AG09309 (cell line): Measurements from ENCODE around the gene IL4I1.

ENCODE experiments used
- DNase-seq: peaks from one replicate; pipeline ENCODE4 v3.0.0-alpha.2; 2010; ENCODE audit warnings: low read depth
- H3K4me3 ChIP-seq: 2 replicates; pipeline ENCODE4 v1.5.1; 2011; ENCODE audit warnings: mild to moderate bottlenecking, low read depth, low read length, moderate library complexity; ENCODE audit not compliant: control insufficient read depth
- TF ChIP-seq, protein P1 (sequence below): IDR thresholded peaks from 2 replicates; pipeline ENCODE4 v1.5.1; 2011; ENCODE audit warnings: mild to moderate bottlenecking, low read depth, low read length, inconsistent platforms; ENCODE audit not compliant: insufficient read depth, control insufficient read depth; ENCODE audit errors: missing control alignments

The IL4I1 gene

GRCh38 chr19:49916839-49917733 is 20.4 kb upstream of the IL4I1 start:
- DNase-seq: no peak
- TF ChIP-seq, protein P1, sequence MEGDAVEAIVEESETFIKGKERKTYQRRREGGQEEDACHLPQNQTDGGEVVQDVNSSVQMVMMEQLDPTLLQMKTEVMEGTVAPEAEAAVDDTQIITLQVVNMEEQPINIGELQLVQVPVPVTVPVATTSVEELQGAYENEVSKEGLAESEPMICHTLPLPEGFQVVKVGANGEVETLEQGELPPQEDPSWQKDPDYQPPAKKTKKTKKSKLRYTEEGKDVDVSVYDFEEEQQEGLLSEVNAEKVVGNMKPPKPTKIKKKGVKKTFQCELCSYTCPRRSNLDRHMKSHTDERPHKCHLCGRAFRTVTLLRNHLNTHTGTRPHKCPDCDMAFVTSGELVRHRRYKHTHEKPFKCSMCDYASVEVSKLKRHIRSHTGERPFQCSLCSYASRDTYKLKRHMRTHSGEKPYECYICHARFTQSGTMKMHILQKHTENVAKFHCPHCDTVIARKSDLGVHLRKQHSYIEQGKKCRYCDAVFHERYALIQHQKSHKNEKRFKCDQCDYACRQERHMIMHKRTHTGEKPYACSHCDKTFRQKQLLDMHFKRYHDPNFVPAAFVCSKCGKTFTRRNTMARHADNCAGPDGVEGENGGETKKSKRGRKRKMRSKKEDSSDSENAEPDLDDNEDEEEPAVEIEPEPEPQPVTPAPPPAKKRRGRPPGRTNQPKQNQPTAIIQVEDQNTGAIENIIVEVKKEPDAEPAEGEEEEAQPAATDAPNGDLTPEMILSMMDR: no peak
- H3K4me3 ChIP-seq: no peak overlapping the region

- TF ChIP-seq, protein P1: no peak
- no peak overlapping the region for H3K4me3 ChIP-seq
- no peak for DNase-seq
These were observed 18.6 kb upstream of the IL4I1 start for GRCh38 chr19:49915271-49915670.

DNA sequence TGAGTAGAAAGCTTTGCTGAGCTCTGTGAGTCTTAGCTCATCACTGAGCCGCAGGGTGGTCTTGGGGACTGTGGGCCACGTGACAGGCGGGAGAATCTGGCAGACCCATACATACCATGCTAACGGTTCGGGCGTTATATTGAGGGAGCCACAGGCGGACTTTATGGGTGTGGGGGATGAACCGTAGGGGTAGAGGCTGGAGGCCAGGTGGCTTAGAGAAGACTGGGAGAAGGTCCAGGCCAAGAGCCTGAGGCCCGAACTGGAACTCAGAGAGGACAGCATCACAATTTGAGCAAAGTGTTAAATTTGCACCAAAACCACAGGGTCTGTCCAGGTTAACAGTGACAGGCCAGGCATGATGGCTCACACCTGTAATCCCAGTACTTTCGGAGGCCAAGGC is 17.0 kb upstream of the IL4I1 start:
- no peak overlapping the region for H3K4me3 ChIP-seq
- TF ChIP-seq, protein P1: no peak
- DNase-seq: no peak

- TF ChIP-seq, protein P1: no peak
- no peak for DNase-seq
These were observed 16.4 kb upstream of the IL4I1 start for GRCh38 chr19:49912965-49913685.

GRCh38 chr19:49911381-49912145 is 14.9 kb upstream of the IL4I1 start:
- no peak overlapping the region for H3K4me3 ChIP-seq
- no peak for DNase-seq
- TF ChIP-seq, protein P1: no peak

More at GRCh38 chr19:49912965-49913685, 16.4 kb upstream of the IL4I1 start:
- no peak overlapping the region for H3K4me3 ChIP-seq

GRCh38 chr19:49910179-49910578 is 13.5 kb upstream of the IL4I1 start:
- TF ChIP-seq, protein P1: no peak
- DNase-seq: no peak
- H3K4me3 ChIP-seq: no peak overlapping the region
